Stomach (tissue), 4 donors: ENCODE measurements around the gene CORO1C.

Experiments used
- EP300 ChIP-seq: sonication (generic); formaldehyde crosslinking; IDR thresholded peaks from one replicate; pipeline ENCODE4 v1.6.1; 2017; ENCODE audit warnings: antibody characterized with exemption
- POLR2A ChIP-seq, 4 donors: fragments of 450-650 bp; IDR thresholded peaks; one replicate each; pipeline ENCODE4 v1.6.1; 2016; ENCODE audit warnings: antibody characterized with exemption in 4 of 4, control low read depth in 2 of 4, mild to moderate bottlenecking in 1 of 4, moderate library complexity in 1 of 4
- POLR2AphosphoS5 ChIP-seq, 3 donors: sonication (generic); formaldehyde crosslinking; IDR thresholded peaks; one replicate each; pipeline ENCODE4 v1.6.1; 2016; ENCODE audit warnings: antibody characterized with exemption in 3 of 3
- TF ChIP-seq, protein P1 (sequence below), 7 experiments: fragments of 450-650 bp in 4 of 7; fragments of 200-600 bp in 3 of 7; sonication (generic) in 3 of 7; IDR thresholded peaks; one replicate each; pipeline ENCODE4 v1.5.1; 2016 to 2019; ENCODE audit warnings: antibody characterized with exemption in 7 of 7, control low read depth in 2 of 7, mild to moderate bottlenecking in 1 of 7

DNA sequence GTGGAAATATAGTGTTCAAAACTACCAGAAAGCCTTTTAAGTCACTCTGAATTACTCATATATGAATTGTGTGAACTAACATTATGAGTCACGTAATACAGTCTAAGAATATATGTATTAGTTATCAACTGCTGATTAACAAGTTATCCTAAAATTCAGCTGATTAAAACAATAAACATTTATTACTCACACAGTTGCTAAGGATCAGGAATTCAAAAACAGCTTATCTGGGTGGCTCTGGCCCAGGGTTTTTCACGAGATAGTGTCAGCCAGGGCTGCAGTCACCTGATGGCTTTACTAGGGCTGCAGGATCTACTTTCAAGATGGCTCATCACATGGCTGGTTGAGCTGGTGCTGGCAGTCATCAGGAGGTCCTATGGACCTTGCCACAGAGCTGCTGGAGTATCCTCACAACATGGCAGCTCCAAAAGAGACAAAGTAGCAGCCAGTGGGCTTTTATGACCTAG, 36.5 kb downstream of the CORO1C start:
- TF ChIP-seq, protein P1, sequence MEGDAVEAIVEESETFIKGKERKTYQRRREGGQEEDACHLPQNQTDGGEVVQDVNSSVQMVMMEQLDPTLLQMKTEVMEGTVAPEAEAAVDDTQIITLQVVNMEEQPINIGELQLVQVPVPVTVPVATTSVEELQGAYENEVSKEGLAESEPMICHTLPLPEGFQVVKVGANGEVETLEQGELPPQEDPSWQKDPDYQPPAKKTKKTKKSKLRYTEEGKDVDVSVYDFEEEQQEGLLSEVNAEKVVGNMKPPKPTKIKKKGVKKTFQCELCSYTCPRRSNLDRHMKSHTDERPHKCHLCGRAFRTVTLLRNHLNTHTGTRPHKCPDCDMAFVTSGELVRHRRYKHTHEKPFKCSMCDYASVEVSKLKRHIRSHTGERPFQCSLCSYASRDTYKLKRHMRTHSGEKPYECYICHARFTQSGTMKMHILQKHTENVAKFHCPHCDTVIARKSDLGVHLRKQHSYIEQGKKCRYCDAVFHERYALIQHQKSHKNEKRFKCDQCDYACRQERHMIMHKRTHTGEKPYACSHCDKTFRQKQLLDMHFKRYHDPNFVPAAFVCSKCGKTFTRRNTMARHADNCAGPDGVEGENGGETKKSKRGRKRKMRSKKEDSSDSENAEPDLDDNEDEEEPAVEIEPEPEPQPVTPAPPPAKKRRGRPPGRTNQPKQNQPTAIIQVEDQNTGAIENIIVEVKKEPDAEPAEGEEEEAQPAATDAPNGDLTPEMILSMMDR (IDR thresholded peaks at IDR 0.05), result no peak
- TF ChIP-seq POLR2A (IDR thresholded peaks at IDR 0.05) (no peak), POLR2AphosphoS5 (IDR thresholded peaks at IDR 0.05) (peak in 2 of 3 donors; percentile 15 to 58), EP300 (no peak)
